HG02870 (cell line): Measurements from ENCODE around the gene LRRC3.
"Not testable (repeated sequence)": the region's sequence is repeated elsewhere in the genome, so short reads cannot be mapped to it uniquely, and the experiment has no call there.

Source experiments
- ATAC-seq: cut with Tn5 transposase; IDR thresholded peaks from one replicate; pipeline ENCODE4 v1.9.1; 2021; ENCODE audit warnings: mild to moderate bottlenecking, moderate library complexity; ENCODE audit not compliant: unreplicated experiment

LRRC3 gene

GRCh38 chr21:44495611-44496563 is 40.6 kb downstream of the LRRC3 start:
- ATAC-seq: no peak

- no peak for ATAC-seq
These were observed 41.5 kb downstream of the LRRC3 start for GRCh38 chr21:44496564-44497550.

GRCh38 chr21:44497703-44498126 is 42.4 kb downstream of the LRRC3 start:
- ATAC-seq: no peak

- no peak for ATAC-seq
These were observed 43.2 kb downstream of the LRRC3 start for GRCh38 chr21:44498280-44499210.

GRCh38 chr21:44499211-44499560 is 43.9 kb downstream of the LRRC3 start:
- no peak for ATAC-seq

- no peak for ATAC-seq
These were observed 44.3 kb downstream of the LRRC3 start for GRCh38 chr21:44499631-44500030.

GRCh38 chr21:44500111-44500510 is 44.8 kb downstream of the LRRC3 start:
- ATAC-seq: no peak

- no peak for ATAC-seq
These were observed 47.1 kb downstream of the LRRC3 start for GRCh38 chr21:44502171-44502958.

GRCh38 chr21:44503006-44503889 is 47.9 kb downstream of the LRRC3 start:
- not testable (repeated sequence) for ATAC-seq

GRCh38 chr21:44503901-44504399 is 48.6 kb downstream of the LRRC3 start:
- no peak for ATAC-seq

- no peak for ATAC-seq
These were observed 50.5 kb downstream of the LRRC3 start for GRCh38 chr21:44505673-44506278.

GRCh38 chr21:44506279-44507255 is 51.3 kb downstream of the LRRC3 start:
- no peak for ATAC-seq

GRCh38 chr21:44507673-44508425 is 52.5 kb downstream of the LRRC3 start:
- no peak for ATAC-seq

- no peak for ATAC-seq
These were observed 53.1 kb downstream of the LRRC3 start for GRCh38 chr21:44508426-44508710.

- no peak for ATAC-seq
These were observed 53.6 kb downstream of the LRRC3 start for GRCh38 chr21:44508711-44509445.

GRCh38 chr21:44509539-44509938 is 54.2 kb downstream of the LRRC3 start:
- ATAC-seq: no peak
